B cell (primary cell): ENCODE measurements around the gene ITPR2. TPM values are rescaled to one million over a fixed set of nuclear protein-coding genes. Genes with fewer than 3 reads are reported as not detected.

Experiments
- ATAC-seq: fragments of 200-7000 bp; cut with Tn5 transposase; one replicate; pipeline ENCODE4 v1.10.0; 2021; ENCODE audit warnings: low read depth, mild to moderate bottlenecking, moderate number of reproducible peaks, moderate library complexity
- CTCF ChIA-PET: fragments of 350-600 bp; sonication (Branson Sonifier 250); formaldehyde crosslinking; loops from one replicate; lab custom pipeline; 2021; ENCODE audit warnings: antibody characterized with exemption, inconsistent platforms; lab: Charles Lee
- POLR2A ChIA-PET: fragments of 350-600 bp; sonication (Branson Sonifier 250); formaldehyde crosslinking; loops from one replicate; lab custom pipeline; 2021; ENCODE audit warnings: antibody characterized with exemption; lab: Charles Lee
- DNase-seq: peaks from one replicate; pipeline ENCODE4 v3.0.0; 2013
- H2AFZ ChIP-seq: 2 replicates; pipeline ENCODE4 v1.6.1; 2012; ENCODE audit warnings: mild to moderate bottlenecking, low read depth, low read length; ENCODE audit not compliant: insufficient read depth, poor library complexity, severe bottlenecking
- H3K27ac ChIP-seq, 2 donors: 1 replicate in 1 of 2; 2 replicates in 1 of 2; pipeline ENCODE4 v1.5.1; 2012 to 2013; ENCODE audit warnings: low read length in 2 of 2, mild to moderate bottlenecking in 2 of 2, moderate library complexity in 1 of 2
- H3K27me3 ChIP-seq, 4 experiments: fragments of 200-600 bp in 1 of 4; sonication (generic) in 1 of 4; replicated peaks in 1 of 4; 1 replicate in 2 of 4; 2 replicates in 2 of 4; pipeline versions ENCODE4 v1.6.1 to v1.7.0; 2013 to 2016; ENCODE audit warnings: low read length in 3 of 4, mild to moderate bottlenecking in 2 of 4, mixed read lengths in 1 of 4, moderate library complexity in 1 of 4; ENCODE audit not compliant: insufficient read depth in 4 of 4, control insufficient read depth in 3 of 4; ENCODE audit errors: control extremely low read depth in 1 of 4
- H3K36me3 ChIP-seq, 2 experiments: replicated peaks in 1 of 2; 1 replicate in 1 of 2; 2 replicates in 1 of 2; pipeline versions ENCODE4 v1.6.1 to v1.7.1; 2013; ENCODE audit warnings: low read length in 1 of 2; ENCODE audit not compliant: insufficient read depth in 2 of 2, control insufficient read depth in 1 of 2; ENCODE audit errors: control extremely low read depth in 1 of 2, extremely low read depth in 1 of 2
- H3K4me1 ChIP-seq, 2 donors: fragments of 200-600 bp in 1 of 2; sonication (generic) in 1 of 2; 1 replicate in 1 of 2; 2 replicates in 1 of 2; pipeline versions ENCODE4 v1.5.1 to v1.6.1; 2013 to 2017; ENCODE audit warnings: low read length in 2 of 2; ENCODE audit not compliant: control insufficient read depth in 2 of 2, insufficient read depth in 2 of 2
- H3K4me2 ChIP-seq: replicated peaks from 2 replicates; pipeline ENCODE3; 2012; ENCODE audit warnings: mild to moderate bottlenecking, low read depth, low read length; ENCODE audit not compliant: poor library complexity, severe bottlenecking
- H3K4me3 ChIP-seq, 5 experiments: fragments of 200-600 bp in 1 of 5; sonication (generic) in 1 of 5; 1 replicate in 3 of 5; 2 replicates in 2 of 5; pipeline versions ENCODE4 v1.5.1 to v1.7.0; 2011 to 2016; ENCODE audit warnings: low read length in 4 of 5, mild to moderate bottlenecking in 4 of 5, low read depth in 2 of 5, control low read depth in 1 of 5, moderate library complexity in 1 of 5; ENCODE audit not compliant: insufficient read depth in 1 of 5; ENCODE audit errors: control extremely low read depth in 1 of 5, extremely low read depth in 1 of 5
- H3K79me2 ChIP-seq: fragments of 200-600 bp; sonication (generic); one replicate; pipeline ENCODE4 v1.6.0; 2016; ENCODE audit warnings: low read length; ENCODE audit not compliant: control insufficient read depth, insufficient read depth
- H3K9ac ChIP-seq: fragments of 200-600 bp; sonication (generic); 2 replicates; pipeline ENCODE4 v1.6.1; 2017; ENCODE audit warnings: mild to moderate bottlenecking, low read length, moderate library complexity
- H3K9me3 ChIP-seq, 3 donors: one replicate each; pipeline versions ENCODE4 v1.6.1 to v1.7.1; 2013; ENCODE audit warnings: low read length in 2 of 3; ENCODE audit not compliant: control insufficient read depth in 2 of 3, insufficient read depth in 1 of 3; ENCODE audit errors: control extremely low read depth in 1 of 3
- H4K20me1 ChIP-seq: 2 replicates; pipeline ENCODE4 v1.6.0; 2012; ENCODE audit warnings: mild to moderate bottlenecking, low read length; ENCODE audit not compliant: insufficient read depth, control insufficient read depth, poor library complexity, severe bottlenecking
- H3K27ac Mint-ChIP-seq: one replicate; pipeline ENCODE4 v1.8.0; 2021; ENCODE audit warnings: mixed read lengths
- H3K27me3 Mint-ChIP-seq: one replicate; pipeline ENCODE4 v1.8.0; 2021; ENCODE audit warnings: mixed read lengths
- H3K4me1 Mint-ChIP-seq: one replicate; pipeline ENCODE4 v1.8.0; 2021; ENCODE audit warnings: mixed read lengths
- H3K4me3 Mint-ChIP-seq: one replicate; pipeline ENCODE4 v1.8.0; 2021; ENCODE audit warnings: mixed read lengths
- H3K9me3 Mint-ChIP-seq: one replicate; pipeline ENCODE4 v1.8.0; 2022; ENCODE audit warnings: mixed read lengths; ENCODE audit not compliant: insufficient read depth
- EZH2 ChIP-seq: IDR thresholded peaks from 2 replicates; pipeline ENCODE4 v1.6.1; 2012; ENCODE audit warnings: borderline replicate concordance, low read depth, mild to moderate bottlenecking, moderate library complexity, low read length; ENCODE audit not compliant: insufficient read depth, poor library complexity, severe bottlenecking
- WGBS: methylation state at CpG from one replicate; pipeline ENCODE4 v1.1.5; 2013; ENCODE audit warnings: missing lambda C conversion rate; ENCODE audit not compliant: insufficient coverage; 5-methylcytosine and 5-hydroxymethylcytosine counted together
- intact Hi-C: fragments of 100-400 bp; cut with micrococcal nuclease; formaldehyde crosslinking; loops from one replicate; pipeline ENCODE4 v1.10.0; 2022
- polyA plus RNA-seq: library from polyadenylated mRNA; depleted of rRNA; stranded (reverse); fragments of >200 nt; gene quantifications from 2 replicates; pipeline ENCODE4 v1.2.3, GENCODE V29; 2012
- total RNA-seq, 2 donors: library from RNA; stranded (reverse); fragments of 120-200 nt in 1 of 2; gene quantifications; 1 replicate in 1 of 2; 2 replicates in 1 of 2; pipeline versions ENCODE4 v1.2.3 to v1.2.4, GENCODE V29; 2013 to 2022
- TF ChIP-seq, protein P1 (sequence below): fragments of 200-600 bp; IDR thresholded peaks from one replicate; pipeline ENCODE4 v1.8.0; 2022; ENCODE audit warnings: antibody characterized with exemption, mild to moderate bottlenecking

The ITPR2 gene
- total and polyA plus RNA-seq, 2 donors (not counting 1 experiment from before 2014, with no cell fraction given): 4.3 to 113 TPM

DNA sequence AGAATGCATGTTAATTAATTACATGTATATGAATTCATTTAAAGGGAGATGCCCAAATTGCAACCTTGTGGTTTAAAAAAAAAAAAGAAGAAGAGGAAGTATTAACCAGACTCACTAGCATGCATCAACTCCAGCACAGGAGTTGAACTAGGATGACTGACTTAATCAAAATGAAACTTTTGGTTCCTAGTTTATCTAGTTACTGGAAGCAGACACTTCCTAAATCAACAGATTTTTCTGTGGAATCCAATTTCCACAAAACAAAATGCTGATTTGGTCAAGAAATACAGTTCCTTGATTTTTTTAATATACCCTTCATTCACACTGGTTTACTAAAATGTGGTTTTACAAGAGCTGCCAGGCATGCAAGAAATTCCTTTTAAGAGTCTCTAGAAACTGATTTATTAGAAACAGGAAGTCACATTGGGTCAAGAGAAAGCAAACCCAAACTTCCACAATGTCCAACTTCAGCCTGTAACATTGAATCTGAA, 41.6 kb downstream of the ITPR2 start:
- Mint-ChIP-seq H3K27me3 (no peaks in the 10 kb centered on the region), H3K4me1 (peaks cover 23% of the 10 kb centered on the region), H3K27ac (peak overlapping the region; percentile 65), H3K9me3 (no peaks in the 10 kb centered on the region), H3K4me3 (peak overlapping the region; percentile 55)
- H3K9me3 ChIP-seq: no peaks in the 10 kb centered on the region
- peak overlapping the region; percentile 8 to 44 for H3K27ac ChIP-seq
- peak; percentile 64 for DNase-seq
- peaks cover 13% of the 10 kb centered on the region for H4K20me1 ChIP-seq
- TF ChIP-seq, protein P1, sequence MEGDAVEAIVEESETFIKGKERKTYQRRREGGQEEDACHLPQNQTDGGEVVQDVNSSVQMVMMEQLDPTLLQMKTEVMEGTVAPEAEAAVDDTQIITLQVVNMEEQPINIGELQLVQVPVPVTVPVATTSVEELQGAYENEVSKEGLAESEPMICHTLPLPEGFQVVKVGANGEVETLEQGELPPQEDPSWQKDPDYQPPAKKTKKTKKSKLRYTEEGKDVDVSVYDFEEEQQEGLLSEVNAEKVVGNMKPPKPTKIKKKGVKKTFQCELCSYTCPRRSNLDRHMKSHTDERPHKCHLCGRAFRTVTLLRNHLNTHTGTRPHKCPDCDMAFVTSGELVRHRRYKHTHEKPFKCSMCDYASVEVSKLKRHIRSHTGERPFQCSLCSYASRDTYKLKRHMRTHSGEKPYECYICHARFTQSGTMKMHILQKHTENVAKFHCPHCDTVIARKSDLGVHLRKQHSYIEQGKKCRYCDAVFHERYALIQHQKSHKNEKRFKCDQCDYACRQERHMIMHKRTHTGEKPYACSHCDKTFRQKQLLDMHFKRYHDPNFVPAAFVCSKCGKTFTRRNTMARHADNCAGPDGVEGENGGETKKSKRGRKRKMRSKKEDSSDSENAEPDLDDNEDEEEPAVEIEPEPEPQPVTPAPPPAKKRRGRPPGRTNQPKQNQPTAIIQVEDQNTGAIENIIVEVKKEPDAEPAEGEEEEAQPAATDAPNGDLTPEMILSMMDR: no peak
- TF ChIP-seq EZH2: no peak
- peaks cover 6 to 15% of the 10 kb centered on the region in 2 experiments for H3K36me3 ChIP-seq
- no peak overlapping the region for H3K9ac ChIP-seq
- peak overlapping the region; percentile 21 for H3K4me2 ChIP-seq
- ChIA-PET CTCF (interaction anchor here (1.1 kb wide), 1 partner anchor 41 kb away, joined by 3 read pairs; the partner anchor contains the start of gene ITPR2), POLR2A (no interaction called here)
- H3K4me1 ChIP-seq: peaks cover 14 to 20% of the 10 kb centered on the region in 2 donors
- no peaks in the 10 kb centered on the region for H3K27me3 ChIP-seq
- peak; percentile 77 for ATAC-seq
- intact Hi-C loops: loop anchor here (5.0 kb wide), 1 partner anchor 41 kb away; the partner anchor contains the start of gene ITPR2
- H3K4me3 ChIP-seq: no peak overlapping the region
- peaks cover 24% of the 10 kb centered on the region for H3K79me2 ChIP-seq
- H2AFZ ChIP-seq: no peak overlapping the region

DNA sequence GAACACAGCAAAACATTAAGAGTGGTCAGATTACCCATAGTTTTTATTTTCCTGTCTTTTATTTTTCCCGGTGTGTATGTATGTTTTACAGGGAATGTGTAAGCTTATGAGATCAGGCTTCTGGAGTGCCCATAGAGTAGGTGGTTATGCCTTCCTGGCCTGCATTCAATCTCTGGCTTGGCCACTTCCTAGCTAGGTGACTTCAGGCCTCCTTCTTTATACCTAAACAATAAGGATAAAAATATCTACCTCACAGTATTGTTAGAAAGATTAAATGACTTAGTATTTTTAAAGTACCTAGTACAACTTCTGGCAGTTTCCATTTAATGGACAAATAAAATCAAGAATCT, 42.4 kb downstream of the ITPR2 start:
- Histone ChIP-seq H3K4me2 (no peak overlapping the region), H3K9ac (no peak overlapping the region), H2AFZ (no peak overlapping the region), H4K20me1 (peaks cover 13% of the 10 kb centered on the region), H3K79me2 (peaks cover 18% of the 10 kb centered on the region), H3K4me1 (peaks cover 14 to 20% of the 10 kb centered on the region in 2 donors), H3K9me3 (no peaks in the 10 kb centered on the region), H3K27ac (no peak overlapping the region), H3K36me3 (peaks cover 6 to 15% of the 10 kb centered on the region in 2 experiments), H3K4me3 (no peak overlapping the region), H3K27me3 (no peaks in the 10 kb centered on the region)
- Mint-ChIP-seq H3K27me3 (no peaks in the 10 kb centered on the region), H3K27ac (no peak overlapping the region), H3K4me1 (peaks cover 23% of the 10 kb centered on the region), H3K4me3 (no peak overlapping the region), H3K9me3 (no peaks in the 10 kb centered on the region)
- POLR2A ChIA-PET: no interaction called here
- CTCF ChIA-PET: interaction anchor here (0.7 kb wide), 1 partner anchor 9 kb away, joined by 3 read pairs; no protein-coding TSS in a partner anchor
- ATAC-seq (no peak), DNase-seq (no peak)
- TF ChIP-seq, protein P1: no peak
- no peak for TF ChIP-seq EZH2
- intact Hi-C loops: loop anchor here (5.0 kb wide), 1 partner anchor 42 kb away; the partner anchor contains the start of gene ITPR2
- no CpG with 5 or more reads among the region's 1 CpG for WGBS
